GM21526 (cell line): ENCODE results near the gene ZFHX3.
"Not testable (repeated sequence)": the region's sequence is repeated elsewhere in the genome, so short reads cannot be mapped to it uniquely, and the experiment has no call there.

Experiments used
- ATAC-seq: cut with Tn5 transposase; IDR thresholded peaks from one replicate; pipeline ENCODE4 v1.9.1; 2021; ENCODE audit warnings: moderate library complexity; ENCODE audit not compliant: unreplicated experiment, low FRiP score

ZFHX3 gene

DNA sequence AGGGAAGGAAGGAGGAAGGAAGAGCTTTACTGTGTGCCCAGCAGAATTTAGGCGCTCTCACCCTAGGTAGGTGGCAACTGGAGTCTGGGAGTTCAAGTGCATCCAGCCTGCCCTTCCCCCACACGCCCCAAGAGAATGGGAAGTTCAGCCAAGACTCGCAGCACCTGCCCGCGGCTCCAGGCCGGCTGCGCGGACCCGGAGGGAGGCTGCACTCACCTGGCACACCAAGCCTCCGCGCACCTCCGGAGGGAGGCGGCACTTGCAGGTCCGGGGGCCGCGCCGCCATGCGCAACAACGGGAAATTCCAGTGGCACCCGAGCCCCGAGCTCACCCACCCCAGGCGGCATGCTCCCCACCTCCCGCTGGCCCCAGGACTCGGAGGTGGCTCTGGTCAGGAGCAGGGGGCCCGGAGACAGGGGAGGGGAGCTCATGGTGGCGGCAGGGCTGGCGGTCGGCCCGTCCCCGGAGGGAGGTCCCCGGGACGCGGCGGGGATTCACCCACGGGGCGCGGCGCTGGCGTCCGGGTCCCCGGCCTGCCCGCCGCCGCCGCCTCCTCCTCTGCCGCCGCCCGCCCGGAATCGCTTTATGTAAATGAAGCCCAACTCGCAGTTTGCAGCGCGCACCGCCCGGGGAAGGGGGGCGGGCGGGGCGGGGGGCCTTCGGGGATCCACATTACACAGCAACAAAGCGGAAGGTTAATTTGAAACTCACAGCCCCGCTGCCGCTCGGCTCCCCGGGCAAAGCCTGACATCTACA, at the start of gene ZFHX3:
ZFHX3 (minus strand) TSS at position 593 of the 756 bp plus-strand sequence. CDS start 87,983 bp downstream, outside the sequence.
- ATAC-seq: peak; percentile 68

DNA sequence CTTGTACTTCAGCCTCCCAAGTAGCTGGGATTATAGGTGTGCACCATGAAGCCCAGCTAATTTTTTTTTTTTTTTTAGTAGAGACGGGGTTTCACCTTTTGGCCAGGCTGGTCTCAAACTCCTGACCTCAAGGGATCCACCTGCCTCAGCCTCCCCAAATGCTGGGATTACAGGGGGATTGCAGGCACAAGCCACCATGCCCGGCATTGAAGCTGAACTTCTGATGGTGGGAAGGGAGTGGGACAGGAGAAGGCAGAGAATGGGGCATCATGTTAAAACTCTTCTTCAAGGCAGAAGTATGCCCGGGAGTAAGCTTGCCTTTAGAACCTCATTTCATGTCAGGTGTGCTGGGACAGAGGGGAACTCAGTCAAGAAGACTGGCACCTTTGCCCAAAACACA, 48.6 kb upstream of the ZFHX3 start:
- ATAC-seq: no peak

DNA sequence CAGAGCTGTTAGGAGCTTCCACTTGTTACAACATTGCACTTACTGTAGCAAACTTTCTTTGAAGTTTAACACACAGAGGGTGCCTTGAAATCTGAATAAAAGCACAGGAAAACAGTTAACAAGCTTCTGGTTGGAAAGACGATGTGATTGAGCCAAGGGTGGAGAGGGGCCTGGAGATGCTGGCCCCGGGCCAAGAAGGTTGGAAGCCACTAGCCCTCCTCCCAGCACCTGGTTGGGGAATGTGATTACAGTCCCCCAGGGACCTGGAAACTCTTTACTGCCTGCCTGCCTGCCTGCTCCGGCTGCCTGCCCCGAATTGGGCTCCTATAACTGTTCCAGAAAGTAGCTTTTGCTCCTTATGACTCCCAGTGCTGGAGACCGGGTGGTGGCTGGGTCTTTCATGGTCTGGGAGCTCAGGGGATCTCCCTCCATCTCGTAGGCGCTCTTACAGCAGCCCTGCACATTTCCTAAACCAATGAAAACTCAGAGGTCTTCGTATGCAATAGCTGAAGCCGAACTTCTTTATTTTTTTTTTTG, 48.0 kb upstream of the ZFHX3 start:
- ATAC-seq: no peak

DNA sequence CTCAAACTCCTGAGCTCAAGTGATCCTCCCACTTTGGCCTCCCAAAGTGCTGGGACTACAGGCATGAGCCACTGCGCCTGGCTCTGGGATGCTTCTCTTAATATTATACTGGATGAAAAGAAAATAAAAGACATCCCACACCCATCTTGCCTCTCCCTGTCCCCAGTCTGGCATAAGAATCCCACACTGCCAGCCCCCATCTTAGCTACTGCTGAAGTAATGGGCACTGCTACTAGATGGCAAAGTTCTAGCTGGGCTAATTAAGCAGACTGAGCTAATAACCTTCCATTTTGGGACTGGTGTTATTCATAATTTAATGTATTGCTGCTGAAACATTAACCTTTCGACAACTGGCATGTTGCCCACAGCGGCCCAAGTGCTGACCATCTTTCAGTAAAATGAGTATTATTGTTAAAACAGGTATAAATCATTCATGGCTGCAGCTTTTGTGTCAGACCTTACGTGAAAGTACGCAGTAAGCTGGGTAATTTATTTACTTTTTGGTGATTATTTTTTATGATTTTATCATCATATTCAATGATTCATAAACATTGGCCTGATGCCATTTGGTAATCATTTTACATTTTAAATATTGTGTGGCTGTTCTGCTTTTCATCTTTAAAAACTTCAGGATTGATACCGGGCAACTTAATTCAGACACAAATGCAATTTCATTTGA, 47.4 kb upstream of the ZFHX3 start:
- no peak for ATAC-seq

GRCh38 chr16:73094371-73094770, 46.4 kb upstream of the ZFHX3 start:
- no peak for ATAC-seq

DNA sequence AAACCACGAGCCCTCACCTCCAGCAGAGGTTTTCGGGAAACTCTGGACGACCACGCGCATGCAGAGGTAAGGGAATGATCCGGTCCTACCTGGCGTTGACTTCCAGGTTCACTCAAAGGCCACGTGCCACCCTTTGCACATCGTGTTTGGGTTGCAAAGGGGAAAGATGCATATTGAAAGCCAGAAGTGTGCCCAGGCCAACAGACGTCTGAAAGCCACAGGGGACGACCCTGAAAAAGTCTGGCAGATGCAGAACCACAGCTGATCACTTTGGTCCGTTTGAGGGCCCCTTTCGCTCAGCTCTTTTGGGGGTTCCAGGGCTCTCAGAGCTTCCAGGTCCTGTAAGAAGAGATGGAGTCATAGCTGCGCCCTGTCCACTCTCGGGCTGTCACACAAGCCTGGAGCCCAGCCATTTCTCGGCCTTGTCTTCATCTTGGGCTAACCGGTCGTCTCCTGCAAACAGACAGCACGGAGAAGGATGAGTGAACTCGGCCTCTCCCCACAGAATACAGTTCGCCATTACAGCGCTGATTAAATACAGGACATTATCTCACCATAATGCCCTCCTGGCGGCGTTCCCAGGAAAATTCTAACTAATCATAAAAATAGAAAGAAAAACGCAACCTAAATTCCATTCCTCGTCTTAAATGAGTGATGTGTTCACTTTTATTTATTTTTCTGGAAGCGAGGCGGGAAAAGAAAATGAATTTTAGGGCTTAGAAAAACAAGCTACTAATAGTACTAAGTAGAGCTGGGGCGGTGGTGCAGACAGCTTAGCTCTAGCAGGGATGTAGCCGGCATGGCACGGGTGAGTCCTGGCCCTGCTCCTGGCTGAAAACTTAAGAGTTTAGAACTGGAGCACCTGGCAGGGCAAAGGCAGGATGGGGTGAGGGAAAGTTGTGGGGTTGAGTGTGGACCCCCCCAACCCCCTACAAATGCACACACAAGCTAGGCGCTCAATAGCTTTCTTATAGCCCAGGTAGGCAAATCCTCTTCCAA, 45.5 kb upstream of the ZFHX3 start:
- no peak for ATAC-seq

GRCh38 chr16:73092236-73092781, 44.4 kb upstream of the ZFHX3 start:
- ATAC-seq: no peak

GRCh38 chr16:73091174-73091573, 43.2 kb upstream of the ZFHX3 start:
- no peak for ATAC-seq

DNA sequence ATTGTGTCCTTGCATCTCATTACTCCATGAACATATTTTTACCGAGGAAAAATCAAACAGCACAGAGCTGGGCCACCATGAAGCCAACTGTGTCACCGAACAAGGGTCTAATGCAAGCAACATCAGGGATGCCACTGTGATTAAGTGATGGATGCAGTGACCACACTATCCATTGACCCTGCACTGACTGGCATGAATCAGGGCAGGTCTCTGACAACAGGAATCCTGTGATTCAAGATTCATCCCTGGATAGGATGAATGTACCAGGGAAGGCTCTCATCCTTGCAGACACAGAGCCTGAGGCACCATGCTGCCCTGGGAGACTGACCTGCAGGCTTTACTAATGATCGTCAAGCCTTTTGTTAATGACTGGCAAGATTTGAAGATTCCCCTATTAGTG, 41.5 kb upstream of the ZFHX3 start:
- no peak for ATAC-seq

DNA sequence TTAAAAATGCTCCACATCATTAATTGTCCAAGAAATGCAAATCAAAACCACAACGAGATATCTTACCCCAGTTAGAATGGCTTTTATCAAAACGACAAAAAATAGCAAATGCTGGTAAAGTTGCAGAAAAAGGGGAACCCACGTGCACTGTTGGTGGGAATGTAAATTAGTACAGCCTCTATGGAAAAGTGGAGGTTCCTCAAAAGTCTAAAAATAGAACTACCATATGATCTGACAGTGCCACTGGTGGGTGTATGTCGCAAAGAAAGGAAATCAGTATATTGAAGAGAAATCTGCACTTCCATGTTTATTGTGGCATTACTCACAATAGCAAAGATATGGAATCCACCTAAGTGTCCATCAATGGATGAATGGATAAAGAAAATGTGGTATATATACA, 38.2 kb upstream of the ZFHX3 start:
- ATAC-seq: no peak

- no peak for ATAC-seq
These were observed 35.3 kb upstream of the ZFHX3 start for GRCh38 chr16:73083271-73083670.

GRCh38 chr16:73082634-73083051, 34.7 kb upstream of the ZFHX3 start:
- ATAC-seq: not testable (repeated sequence)

DNA sequence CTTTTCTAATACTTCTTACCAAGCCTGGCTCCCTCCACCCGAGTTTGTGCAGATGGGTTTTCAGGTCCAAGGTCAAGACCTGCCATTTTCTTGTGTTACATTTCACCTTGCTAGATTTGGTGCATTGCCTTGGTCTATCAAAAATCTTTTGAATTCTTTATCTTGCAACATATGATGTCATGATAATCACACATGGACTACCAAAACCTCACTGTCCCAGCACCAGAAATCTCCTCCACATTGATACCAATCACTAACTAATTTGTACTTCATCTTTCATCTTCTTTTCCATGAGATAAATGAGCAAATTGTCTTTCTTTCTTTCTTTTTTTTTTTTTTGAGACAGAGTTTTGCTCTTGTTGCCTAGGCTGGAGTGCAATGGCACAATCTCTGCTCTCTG, 33.0 kb upstream of the ZFHX3 start:
- no peak for ATAC-seq

DNA sequence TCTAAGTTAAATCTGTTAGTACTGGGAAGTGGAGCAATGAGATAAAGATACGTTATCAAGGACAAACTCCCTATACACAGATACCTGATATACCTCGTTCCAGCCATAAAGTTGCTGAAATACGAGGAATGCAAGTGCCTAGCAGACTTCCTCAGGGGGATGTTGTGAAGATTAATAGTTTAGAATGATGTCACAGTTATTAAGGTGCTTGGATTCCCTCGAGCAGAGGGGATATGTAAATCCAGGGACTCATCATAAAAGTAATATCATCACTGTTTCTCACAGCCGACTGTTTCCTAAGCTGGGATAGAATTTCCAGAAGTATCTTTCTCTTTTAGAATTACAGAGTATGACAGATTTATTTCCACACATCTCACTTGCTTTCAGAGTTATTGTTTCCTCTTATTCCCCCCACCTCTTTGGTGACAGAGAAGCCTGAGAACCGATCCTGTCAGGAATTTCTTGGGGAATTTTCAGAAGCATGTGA, 28.4 kb upstream of the ZFHX3 start:
- no peak for ATAC-seq

GRCh38 chr16:73074382-73074781, 26.5 kb upstream of the ZFHX3 start:
- ATAC-seq: no peak

DNA sequence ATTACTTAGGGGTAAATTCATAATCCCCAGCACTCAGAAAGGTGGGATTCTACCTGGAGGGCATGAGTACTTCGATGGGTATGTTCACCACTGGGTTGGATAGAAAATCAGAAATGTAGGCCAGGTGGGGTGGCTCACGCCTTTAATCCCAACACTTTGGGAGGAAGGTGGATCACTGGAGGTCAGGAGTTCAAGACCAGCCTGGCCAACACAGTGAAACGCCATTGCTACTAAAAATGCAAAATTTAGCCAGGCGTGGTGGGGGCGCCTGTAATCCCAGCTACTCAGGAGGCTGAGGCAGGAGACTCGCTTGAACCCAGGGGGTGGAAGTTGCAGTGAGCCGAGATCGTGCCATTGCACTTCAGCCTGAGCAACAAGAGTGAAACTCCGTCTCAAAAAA, 24.1 kb upstream of the ZFHX3 start:
- not testable (repeated sequence) for ATAC-seq

DNA sequence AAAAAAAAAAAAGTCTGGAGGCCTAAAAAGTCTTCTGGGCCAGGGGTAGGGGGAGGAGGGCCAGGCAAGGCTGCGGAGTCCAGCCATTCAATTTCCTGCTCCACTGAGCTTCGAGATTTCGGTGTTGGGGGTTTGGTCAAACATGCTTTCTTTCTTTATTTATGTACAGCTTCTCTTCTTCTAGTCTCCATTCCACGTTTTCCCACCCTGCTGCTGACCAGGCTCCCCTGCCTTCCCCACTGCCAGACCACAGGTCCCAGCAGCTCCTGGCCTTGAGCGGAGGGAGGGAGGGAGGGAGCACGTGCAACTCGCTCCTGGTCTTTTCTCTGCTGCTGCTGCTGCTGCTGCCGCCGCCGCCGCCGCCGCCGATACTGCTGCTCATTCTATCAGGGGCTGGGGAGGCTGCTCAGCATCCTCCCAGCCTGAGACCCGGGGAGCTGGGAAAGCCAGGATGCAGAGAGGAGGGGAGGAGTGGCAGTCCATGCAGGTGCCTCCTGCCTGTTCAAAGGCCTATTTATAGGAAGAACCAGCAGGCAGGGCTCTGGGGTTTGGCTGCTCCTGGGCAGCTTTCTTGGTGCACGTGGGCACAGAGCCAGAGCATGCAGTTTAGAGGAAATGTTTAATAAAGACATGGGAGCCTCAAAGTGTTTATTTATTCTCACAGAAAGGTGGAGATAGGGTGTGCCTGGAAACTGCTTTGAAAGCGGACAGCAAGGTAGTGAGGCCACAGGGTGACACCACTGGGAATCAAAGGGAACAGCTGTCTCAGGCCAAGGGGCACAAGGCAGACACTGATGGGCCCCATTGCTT, 23.4 kb upstream of the ZFHX3 start:
- ATAC-seq: no peak

GRCh38 chr16:73069581-73070262, 21.8 kb upstream of the ZFHX3 start:
- ATAC-seq: no peak
